Left cardiac atrium (tissue), 4 donors: ENCODE measurements around the gene THADA. TPM values are rescaled to one million over a fixed set of nuclear protein-coding genes. Genes with fewer than 3 reads are reported as not detected.
"Not testable (repeated sequence)": the region's sequence is repeated elsewhere in the genome, so short reads cannot be mapped to it uniquely, and the experiment has no call there.

Source experiments
- ATAC-seq, 2 donors: fragments of 200-7000 bp; cut with Tn5 transposase; one replicate each; pipeline ENCODE4 v1.9.1; 2020; ENCODE audit warnings: mild to moderate bottlenecking in 2 of 2, moderate library complexity in 2 of 2
- DNase-seq: peaks from one replicate; pipeline ENCODE4 v3.0.0-alpha.2; 2020
- intact Hi-C, 2 donors: fragments of 100-400 bp; cut with DNase I; formaldehyde crosslinking; loops; one replicate each; pipeline versions ENCODE4 v1.14.1 to v1.15.1; 2022 to 2023
- total RNA-seq, 2 donors: library from RNA; stranded (reverse); fragmentation: NEBNext Ultra II Directional; extraction: Animal tissue kit (Norgen Biotek cat#: 25700); gene quantifications; one replicate each; pipeline ENCODE4 v1.2.1, GENCODE V29; 2021
- donor health status: DM: no; HTN: yes; CAD: no.
- donor health status: DM: no; HTN: yes; CAD: no; lungs with severe emphysema.
- donor health status: DM: yes; HTN: yes; CAD: no.
- donor health status: Dilated cardiomyopathy.

Gene THADA
- total RNA-seq, 2 donors from 2014 or later: 19.2 to 21.5 TPM

GRCh38 chr2:43307973-43308372 is 287.9 kb downstream of the THADA start:
- DNase-seq: no peak
- ATAC-seq: no peak
- intact Hi-C loops: loop anchor here in 1 of 2 donors (10.0 kb wide), 1 partner anchor 177 kb away; no protein-coding TSS in a partner anchor

- intact Hi-C loops: loop anchor here in 1 of 2 donors (10.0 kb wide), 1 partner anchor 178 kb away; no protein-coding TSS in a partner anchor
- DNase-seq (no peak), ATAC-seq (no peak)
Observed at GRCh38 chr2:43307046-43307445, 288.8 kb downstream of the THADA start.

GRCh38 chr2:43306197-43306596 is 289.6 kb downstream of the THADA start:
- DNase-seq (no peak), ATAC-seq (no peak)
- intact Hi-C loops: loop anchor here in 1 of 2 donors (10.0 kb wide), 1 partner anchor 179 kb away; no protein-coding TSS in a partner anchor

- peak; percentile 55 for DNase-seq
- intact Hi-C loops: loop anchor here in 1 of 2 donors (10.0 kb wide), 1 partner anchor 179 kb away; no protein-coding TSS in a partner anchor
- peak; percentile 60 to 82 for ATAC-seq
Observed at GRCh38 chr2:43305517-43305916, 290.3 kb downstream of the THADA start.

- intact Hi-C loops: loop anchor here in 1 of 2 donors (10.0 kb wide), 1 partner anchor 180 kb away; no protein-coding TSS in a partner anchor
- ATAC-seq (peak; percentile 65 to 79), DNase-seq (no peak)
Observed at GRCh38 chr2:43305012-43305411, 290.8 kb downstream of the THADA start.

- intact Hi-C loops: loop anchor here in 1 of 2 donors (10.0 kb wide), 1 partner anchor 181 kb away; no protein-coding TSS in a partner anchor
- DNase-seq (no peak), ATAC-seq (no peak)
Observed at GRCh38 chr2:43303889-43304288, 291.9 kb downstream of the THADA start.

GRCh38 chr2:43302961-43303494 is 292.8 kb downstream of the THADA start:
- intact Hi-C loops: loop anchor here in 1 of 2 donors (10.0 kb wide), 1 partner anchor 182 kb away; no protein-coding TSS in a partner anchor
- DNase-seq: no peak
- peak in 1 of 2 donors; percentile 40 for ATAC-seq

GRCh38 chr2:43302182-43302960 is 293.5 kb downstream of the THADA start:
- intact Hi-C loops: loop anchor here in 1 of 2 donors (10.0 kb wide), 1 partner anchor 182 kb away; no protein-coding TSS in a partner anchor
- no peak for ATAC-seq
- DNase-seq: no peak

GRCh38 chr2:43300781-43301583 is 294.9 kb downstream of the THADA start:
- ATAC-seq (peak in 1 of 2 donors; percentile 14), DNase-seq (no peak)
- intact Hi-C loops: loop anchor here in 1 of 2 donors (10.0 kb wide), 1 partner anchor 184 kb away; no protein-coding TSS in a partner anchor

GRCh38 chr2:43300222-43300621 is 295.6 kb downstream of the THADA start:
- ATAC-seq (no peak), DNase-seq (no peak)
- intact Hi-C loops: loop anchor here in 1 of 2 donors (10.0 kb wide), 1 partner anchor 185 kb away; no protein-coding TSS in a partner anchor

- intact Hi-C loops: no loop called here
- DNase-seq (no peak), ATAC-seq (no peak)
Observed at GRCh38 chr2:43298500-43298899, 297.3 kb downstream of the THADA start.

- DNase-seq, intact Hi-C loops, ATAC-seq: not testable (repeated sequence)
Observed at GRCh38 chr2:43297740-43298139, 298.1 kb downstream of the THADA start.

- intact Hi-C loops: no loop called here
- no peak for DNase-seq
- ATAC-seq: peak in 1 of 2 donors; percentile 69
Observed at GRCh38 chr2:43294973-43295603, 300.8 kb downstream of the THADA start.

- DNase-seq (no peak), ATAC-seq (peak; percentile 78 to 98)
- intact Hi-C loops: no loop called here
Observed at GRCh38 chr2:43293744-43294695, 301.8 kb downstream of the THADA start.

- no peak for ATAC-seq
- DNase-seq: no peak
- intact Hi-C loops: no loop called here
Observed at GRCh38 chr2:43292851-43293743, 302.7 kb downstream of the THADA start.

GRCh38 chr2:43292297-43292696 is 303.5 kb downstream of the THADA start:
- intact Hi-C loops: no loop called here
- DNase-seq (no peak), ATAC-seq (no peak)

- DNase-seq (no peak), ATAC-seq (no peak)
- intact Hi-C loops: no loop called here
Observed at GRCh38 chr2:43289331-43289730, 306.5 kb downstream of the THADA start.
